CD4-positive, alpha-beta T cell treated with Interleukin-2 at 100 ng/mL for 4 hours (primary cell): ENCODE measurements around the gene ADD2.
"Not testable (repeated sequence)": the region's sequence is repeated elsewhere in the genome, so short reads cannot be mapped to it uniquely, and the experiment has no call there.

Source experiments
- DNase-seq: peaks from one replicate; pipeline ENCODE4 v3.0.0-alpha.2; 2020; ENCODE audit warnings: low spot score

Gene ADD2

GRCh38 chr2:70632966-70633365, 135.0 kb downstream of the ADD2 start:
- DNase-seq = no peak

- DNase-seq = no peak
Measured at GRCh38 chr2:70632388-70632787, 135.6 kb downstream of the ADD2 start.

GRCh38 chr2:70630761-70631160, 137.2 kb downstream of the ADD2 start:
- no peak for DNase-seq

- no peak for DNase-seq
Measured at GRCh38 chr2:70627211-70627898, 140.6 kb downstream of the ADD2 start.

GRCh38 chr2:70626254-70626990, 141.6 kb downstream of the ADD2 start:
- DNase-seq = no peak

- DNase-seq = not testable (repeated sequence)
Measured at GRCh38 chr2:70621536-70621935, 146.5 kb downstream of the ADD2 start.

- DNase-seq = no peak
Measured at GRCh38 chr2:70620020-70620419, 148.0 kb downstream of the ADD2 start.

- no peak for DNase-seq
Measured at GRCh38 chr2:70619167-70619566, 148.8 kb downstream of the ADD2 start.

GRCh38 chr2:70616168-70616694, 151.8 kb downstream of the ADD2 start:
- no peak for DNase-seq

- DNase-seq = no peak
Measured at GRCh38 chr2:70615222-70615621, 152.8 kb downstream of the ADD2 start.

GRCh38 chr2:70613521-70613920, 154.5 kb downstream of the ADD2 start:
- DNase-seq = no peak

- no peak for DNase-seq
Measured at GRCh38 chr2:70612574-70612973, 155.4 kb downstream of the ADD2 start.

- DNase-seq = no peak
Measured at GRCh38 chr2:70608373-70608772, 159.6 kb downstream of the ADD2 start.

- DNase-seq = no peak
Measured at GRCh38 chr2:70607121-70607561, 160.9 kb downstream of the ADD2 start.
